Effector memory CD8-positive, alpha-beta T cell (primary cell): ENCODE results near the gene ENOX2.

Source experiments
- ATAC-seq: fragments of 150-1000 bp; cut with Tn5 transposase; replicated peaks from 2 replicates; pipeline ENCODE4 v1.10.0; 2021; ENCODE audit warnings: mild to moderate bottlenecking, moderate library complexity
- DNase-seq, 3 experiments: peaks; one replicate each; pipeline ENCODE4 v3.0.0; 2021
- H3K27ac Mint-ChIP-seq, 2 donors: one replicate each; pipeline ENCODE4 v1.8.0; 2022; ENCODE audit warnings: mild to moderate bottlenecking in 2 of 2, mixed read lengths in 2 of 2, moderate library complexity in 2 of 2
- H3K27me3 Mint-ChIP-seq, 2 donors: one replicate each; pipeline ENCODE4 v1.8.0; 2022; ENCODE audit warnings: mixed read lengths in 2 of 2
- H3K36me3 Mint-ChIP-seq: one replicate; pipeline ENCODE4 v1.8.0; 2022; ENCODE audit warnings: mild to moderate bottlenecking, moderate library complexity, mixed read lengths; ENCODE audit not compliant: insufficient read depth
- H3K4me1 Mint-ChIP-seq, 2 donors: one replicate each; pipeline ENCODE4 v1.8.0; 2022; ENCODE audit warnings: low read depth in 2 of 2, mixed read lengths in 2 of 2
- H3K4me3 Mint-ChIP-seq, 2 donors: one replicate each; pipeline ENCODE4 v1.8.0; 2022; ENCODE audit warnings: mild to moderate bottlenecking in 2 of 2, mixed read lengths in 2 of 2, moderate library complexity in 2 of 2
- H3K9me3 Mint-ChIP-seq, 2 donors: one replicate each; pipeline ENCODE4 v1.8.0; 2022; ENCODE audit warnings: mixed read lengths in 2 of 2

The ENOX2 gene

DNA sequence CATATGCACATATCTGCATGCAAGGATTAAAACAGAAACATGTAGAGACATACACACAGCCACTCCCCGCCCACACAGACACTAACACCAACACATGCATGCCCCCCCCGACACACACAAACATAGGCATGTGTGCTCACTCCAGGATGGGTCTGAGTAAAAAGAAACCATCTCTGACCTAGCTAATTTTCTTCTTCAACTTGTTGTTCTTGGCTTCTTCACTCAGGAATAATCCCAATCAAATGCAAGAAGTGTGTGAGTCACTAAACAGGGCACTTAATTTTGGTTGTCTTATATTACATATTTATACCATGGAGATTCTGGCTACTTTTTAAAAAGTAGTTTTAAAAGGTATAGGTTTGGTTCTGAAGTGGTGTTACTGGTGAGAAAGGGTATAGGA is 28.3 kb downstream of the ENOX2 start:
- DNase-seq: no peak
- no peaks in the 10 kb centered on the region for H3K9me3 Mint-ChIP-seq
- H3K36me3 Mint-ChIP-seq: no peaks in the 10 kb centered on the region
- H3K4me3 Mint-ChIP-seq: no peak overlapping the region
- H3K27ac Mint-ChIP-seq: no peak overlapping the region
- peaks cover 3 to 11% of the 10 kb centered on the region in 2 donors for H3K4me1 Mint-ChIP-seq
- ATAC-seq: no peak
- no peaks in the 10 kb centered on the region for H3K27me3 Mint-ChIP-seq

DNA sequence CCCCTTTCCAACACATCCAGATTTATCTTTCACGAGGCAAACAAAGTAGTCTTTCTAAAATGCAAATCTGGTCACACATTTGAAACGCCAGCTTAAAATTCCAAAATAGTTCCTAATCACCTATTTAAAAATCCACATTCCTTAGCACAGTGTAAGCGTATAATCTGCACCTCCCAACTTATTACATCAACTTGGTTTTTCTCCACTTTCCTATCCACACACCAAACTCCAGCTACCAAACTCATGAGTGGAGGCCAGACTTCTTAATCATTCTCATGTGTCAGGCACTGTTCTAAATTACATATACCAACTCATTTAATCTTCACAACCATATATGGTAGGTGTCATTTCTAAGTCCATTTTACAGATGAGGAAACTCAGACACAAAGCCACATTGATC is 33.8 kb downstream of the ENOX2 start:
- DNase-seq: no peak
- H3K4me3 Mint-ChIP-seq: no peak overlapping the region

DNA sequence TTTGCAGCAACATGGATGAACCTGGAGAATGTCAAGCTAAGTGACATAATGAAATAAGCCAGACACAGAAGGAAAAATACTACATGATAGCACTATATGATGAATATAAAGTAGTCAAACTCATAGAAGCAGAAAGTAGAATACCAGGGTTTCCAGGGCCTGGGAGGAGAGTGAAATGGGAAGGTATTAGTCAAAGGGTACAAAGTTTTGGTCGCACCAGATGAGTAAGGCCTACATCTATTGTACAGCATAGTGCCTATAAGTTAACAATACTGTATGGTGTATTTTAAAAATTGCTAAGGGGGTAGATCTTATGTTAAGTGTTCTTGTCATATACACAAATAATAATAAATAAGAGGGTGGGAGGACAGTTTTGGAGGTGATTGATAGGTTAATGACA is 41.5 kb downstream of the ENOX2 start:
- Mint-ChIP-seq H3K27ac (no peak overlapping the region), H3K27me3 (no peaks in the 10 kb centered on the region), H3K9me3 (no peaks in the 10 kb centered on the region), H3K4me1 (no peaks in the 10 kb centered on the region), H3K4me3 (no peak overlapping the region), H3K36me3 (no peaks in the 10 kb centered on the region)
- DNase-seq (no peak), ATAC-seq (no peak)

More for the DNA sequence above, 33.8 kb downstream of the ENOX2 start:
- Mint-ChIP-seq H3K27ac (no peak overlapping the region), H3K4me1 (no peaks in the 10 kb centered on the region), H3K36me3 (no peaks in the 10 kb centered on the region), H3K27me3 (no peaks in the 10 kb centered on the region), H3K9me3 (no peaks in the 10 kb centered on the region)
- ATAC-seq: no peak

DNA sequence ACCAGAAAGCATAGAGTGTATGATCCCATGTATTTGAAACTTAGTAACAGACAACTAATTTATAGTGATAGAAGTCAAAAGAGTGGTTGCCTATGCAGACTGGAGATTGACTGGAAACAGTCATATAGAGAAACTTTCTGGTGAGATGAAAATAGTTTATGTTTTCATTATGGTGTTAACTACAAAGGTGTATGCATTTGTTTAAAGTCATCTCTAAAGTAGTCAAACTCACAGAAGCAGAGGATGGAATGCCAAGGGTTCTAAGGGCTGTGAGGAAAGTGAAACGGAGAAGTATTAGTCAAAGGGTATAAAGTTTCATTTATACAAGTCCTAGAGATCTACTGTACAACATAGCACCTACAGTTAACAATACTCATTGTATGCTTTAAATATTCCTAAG is 45.8 kb downstream of the ENOX2 start:
- ATAC-seq (no peak), DNase-seq (no peak)
- H3K9me3 Mint-ChIP-seq: no peaks in the 10 kb centered on the region
- no peaks in the 10 kb centered on the region for H3K4me1 Mint-ChIP-seq
- H3K36me3 Mint-ChIP-seq: no peaks in the 10 kb centered on the region
- H3K27me3 Mint-ChIP-seq: no peaks in the 10 kb centered on the region
- no peak overlapping the region for H3K4me3 Mint-ChIP-seq
- H3K27ac Mint-ChIP-seq: no peak overlapping the region

DNA sequence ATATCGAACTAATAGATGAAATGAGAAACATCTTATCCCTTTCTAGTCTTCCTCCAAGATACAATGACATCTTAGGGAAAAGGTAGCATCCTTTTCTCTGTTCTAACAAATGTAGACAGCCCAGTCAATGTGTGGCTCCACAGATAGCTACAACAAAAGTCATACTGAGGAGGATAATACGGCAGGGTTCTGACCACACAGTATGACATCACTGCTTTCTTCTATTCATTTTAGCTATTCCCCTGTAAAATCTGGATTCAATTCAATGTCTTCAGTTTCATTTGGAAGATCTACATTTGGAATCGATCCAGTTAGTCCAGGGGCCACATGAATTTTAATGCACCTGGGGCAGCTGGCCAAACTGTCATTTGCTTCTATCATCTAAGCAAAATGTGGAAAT is 51.4 kb downstream of the ENOX2 start:
- DNase-seq: no peak
- no peaks in the 10 kb centered on the region for H3K27me3 Mint-ChIP-seq
- peaks cover 0 to 10% of the 10 kb centered on the region in 2 donors for H3K4me1 Mint-ChIP-seq
- no peaks in the 10 kb centered on the region for H3K9me3 Mint-ChIP-seq
- no peak for ATAC-seq
- peaks cover 2% of the 10 kb centered on the region for H3K36me3 Mint-ChIP-seq
- no peak overlapping the region for H3K4me3 Mint-ChIP-seq
- H3K27ac Mint-ChIP-seq: no peak overlapping the region

DNA sequence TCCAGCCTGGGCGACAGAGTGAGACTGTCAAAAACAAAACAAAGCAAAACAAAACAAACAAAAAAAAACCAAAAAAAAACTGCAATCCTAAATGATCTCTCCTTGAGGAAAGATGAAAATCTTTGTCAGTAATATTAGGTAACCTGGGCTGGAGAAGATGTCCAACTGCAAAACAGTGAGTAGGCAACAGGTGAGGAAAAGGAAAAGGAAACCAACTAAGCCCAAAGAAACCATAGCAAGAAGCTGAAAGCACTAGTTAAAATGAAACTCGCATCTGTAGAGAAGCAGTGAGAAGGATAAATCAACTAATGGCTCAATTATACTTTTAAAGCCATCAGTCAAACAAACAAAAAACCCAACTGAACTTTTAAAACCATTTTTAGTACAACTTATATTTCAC is 54.2 kb downstream of the ENOX2 start:
- ATAC-seq: no peak
- DNase-seq: no peak
- Mint-ChIP-seq H3K27ac (peak overlapping the region; percentile 26 to 78), H3K36me3 (peaks cover 3% of the 10 kb centered on the region), H3K27me3 (no peaks in the 10 kb centered on the region), H3K4me1 (peaks cover 0 to 10% of the 10 kb centered on the region in 2 donors), H3K4me3 (no peak overlapping the region), H3K9me3 (no peaks in the 10 kb centered on the region)

- Mint-ChIP-seq H3K27me3 (no peaks in the 10 kb centered on the region), H3K4me3 (no peak overlapping the region), H3K4me1 (peaks cover 3 to 10% of the 10 kb centered on the region in 2 donors), H3K27ac (no peak overlapping the region), H3K36me3 (peaks cover 3% of the 10 kb centered on the region), H3K9me3 (no peaks in the 10 kb centered on the region)
- no peak for DNase-seq
- ATAC-seq: no peak
Measured at GRCh38 chrX:130846746-130847145, 56.3 kb downstream of the ENOX2 start.

- no peak for DNase-seq
Measured at GRCh38 chrX:130841776-130842175, 61.2 kb downstream of the ENOX2 start.

GRCh38 chrX:130840345-130840744 is 62.7 kb downstream of the ENOX2 start:
- ATAC-seq (no peak), DNase-seq (no peak)
- Mint-ChIP-seq H3K4me1 (peaks cover 0 to 3% of the 10 kb centered on the region in 2 donors), H3K9me3 (no peaks in the 10 kb centered on the region), H3K4me3 (no peak overlapping the region), H3K27me3 (no peaks in the 10 kb centered on the region), H3K36me3 (no peaks in the 10 kb centered on the region), H3K27ac (no peak overlapping the region)

More at GRCh38 chrX:130841776-130842175, 61.2 kb downstream of the ENOX2 start:
- no peak for ATAC-seq
- Mint-ChIP-seq H3K27ac (no peak overlapping the region), H3K27me3 (no peaks in the 10 kb centered on the region), H3K9me3 (no peaks in the 10 kb centered on the region), H3K4me3 (no peak overlapping the region), H3K4me1 (peaks cover 0 to 3% of the 10 kb centered on the region in 2 donors), H3K36me3 (peaks cover 2% of the 10 kb centered on the region)

DNA sequence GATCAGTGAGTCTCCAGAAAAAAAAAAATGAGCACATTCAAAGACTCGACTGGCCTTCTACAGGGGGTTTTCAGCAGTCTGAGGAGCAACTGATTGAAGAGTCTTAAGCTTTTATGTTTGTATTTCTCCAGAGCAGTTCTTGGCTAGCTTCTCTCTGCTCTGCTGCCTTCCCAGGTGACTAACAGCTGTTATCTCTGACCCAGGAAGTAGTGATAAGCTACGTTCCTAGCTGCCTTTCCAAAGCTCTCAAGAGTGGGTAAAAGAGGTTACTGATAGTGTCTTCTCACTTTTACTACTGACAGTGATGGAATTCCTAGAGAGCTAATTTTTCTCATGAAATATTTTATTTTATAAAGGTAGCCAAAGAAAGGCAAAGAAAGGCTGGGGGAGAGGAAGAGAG is 66.6 kb downstream of the ENOX2 start:
- DNase-seq (no peak), ATAC-seq (no peak)
- H3K27me3 Mint-ChIP-seq: no peaks in the 10 kb centered on the region
- H3K36me3 Mint-ChIP-seq: no peaks in the 10 kb centered on the region
- H3K27ac Mint-ChIP-seq: no peak overlapping the region
- no peaks in the 10 kb centered on the region for H3K9me3 Mint-ChIP-seq
- H3K4me1 Mint-ChIP-seq: peaks cover 5 to 9% of the 10 kb centered on the region in 2 donors
- H3K4me3 Mint-ChIP-seq: no peak overlapping the region

DNA sequence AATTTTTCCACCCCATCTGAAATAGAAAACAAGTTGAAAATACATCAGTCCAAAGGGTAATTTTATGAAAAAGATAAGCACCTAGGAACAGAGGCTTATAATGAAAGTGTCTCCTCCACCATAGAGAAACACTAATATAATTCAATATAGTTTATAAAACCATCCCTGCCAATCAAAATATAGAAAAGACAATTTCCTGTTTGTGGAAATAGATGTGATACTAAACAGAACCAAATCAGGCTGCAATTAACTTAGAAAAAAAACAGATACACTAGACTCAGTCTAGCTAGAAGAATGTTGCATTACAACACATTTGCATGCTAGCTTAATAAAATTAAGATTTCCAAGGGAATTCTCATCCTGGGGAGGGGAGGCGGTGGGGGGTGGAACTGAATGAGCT is 68.2 kb downstream of the ENOX2 start:
- Mint-ChIP-seq H3K36me3 (no peaks in the 10 kb centered on the region), H3K4me3 (no peak overlapping the region), H3K9me3 (no peaks in the 10 kb centered on the region), H3K27ac (no peak overlapping the region), H3K27me3 (no peaks in the 10 kb centered on the region), H3K4me1 (peaks cover 5 to 9% of the 10 kb centered on the region in 2 donors)
- DNase-seq (no peak), ATAC-seq (no peak)

- H3K27me3 Mint-ChIP-seq: no peaks in the 10 kb centered on the region
- ATAC-seq (no peak), DNase-seq (no peak)
- no peak overlapping the region for H3K4me3 Mint-ChIP-seq
- peaks cover 5 to 9% of the 10 kb centered on the region in 2 donors for H3K4me1 Mint-ChIP-seq
- no peaks in the 10 kb centered on the region for H3K36me3 Mint-ChIP-seq
- H3K27ac Mint-ChIP-seq: no peak overlapping the region
- H3K9me3 Mint-ChIP-seq: no peaks in the 10 kb centered on the region
Measured at GRCh38 chrX:130834149-130834548, 68.9 kb downstream of the ENOX2 start.

DNA sequence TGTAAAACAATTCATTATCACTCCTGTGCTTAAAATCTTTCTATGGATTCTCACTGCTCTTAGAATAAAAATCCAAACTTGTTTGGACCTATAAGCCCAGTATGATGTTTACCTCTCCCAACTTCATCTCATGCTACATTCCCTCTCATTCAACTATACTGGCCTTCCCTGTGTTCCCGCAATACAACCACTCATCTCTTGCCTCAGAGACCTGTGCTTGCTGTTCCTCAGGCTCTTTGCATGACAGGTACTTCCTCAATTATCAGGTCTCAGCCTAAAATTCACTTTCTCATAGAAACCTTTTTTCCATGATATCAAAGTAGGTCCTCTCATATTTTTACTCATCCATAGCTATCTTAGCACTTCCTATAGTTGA is 71.7 kb downstream of the ENOX2 start:
- Mint-ChIP-seq H3K27ac (no peak overlapping the region), H3K27me3 (no peaks in the 10 kb centered on the region), H3K9me3 (no peaks in the 10 kb centered on the region), H3K36me3 (no peaks in the 10 kb centered on the region), H3K4me1 (peaks cover 5 to 9% of the 10 kb centered on the region in 2 donors), H3K4me3 (no peak overlapping the region)
- DNase-seq: no peak
- ATAC-seq: no peak

DNA sequence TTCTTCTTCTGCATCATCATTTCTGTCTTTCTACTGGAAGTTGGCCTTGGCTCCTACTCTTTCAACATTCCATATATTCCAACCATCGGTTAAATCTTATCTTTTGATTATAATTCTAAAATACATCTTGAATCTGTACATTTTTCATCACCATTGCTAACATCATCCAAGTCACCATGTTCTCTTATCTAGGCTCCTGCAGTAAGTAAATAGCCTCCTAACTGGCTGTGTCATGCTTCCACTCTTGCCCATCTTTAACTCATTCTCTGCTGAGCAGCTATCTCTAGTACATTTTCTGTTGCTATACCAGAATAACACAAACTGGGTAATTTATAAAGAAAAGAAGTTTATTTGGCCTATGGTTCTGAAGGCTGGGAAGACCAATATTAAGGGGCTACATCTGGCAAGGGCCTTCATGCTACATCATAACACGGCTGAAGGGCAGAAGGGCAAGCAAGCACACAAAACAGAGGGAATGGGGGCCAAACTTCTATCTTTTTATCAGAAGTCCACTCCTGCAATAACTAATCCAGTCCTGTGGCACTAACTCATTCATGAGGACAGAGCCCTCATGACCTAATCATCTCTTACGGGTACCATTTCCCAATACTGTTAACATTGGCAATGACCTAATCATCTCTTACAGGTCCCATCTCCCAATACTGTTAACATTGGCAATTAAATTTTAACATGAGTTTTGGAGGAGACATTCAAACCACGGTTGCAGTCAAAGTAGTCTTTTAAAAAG is 72.2 kb downstream of the ENOX2 start:
- DNase-seq (no peak), ATAC-seq (no peak)
- Mint-ChIP-seq H3K4me1 (peaks cover 5 to 9% of the 10 kb centered on the region in 2 donors), H3K36me3 (no peaks in the 10 kb centered on the region), H3K9me3 (no peaks in the 10 kb centered on the region), H3K4me3 (no peak overlapping the region), H3K27me3 (no peaks in the 10 kb centered on the region), H3K27ac (no peak overlapping the region)
